Mononuclear cell (primary cell): ENCODE measurements around the gene PDILT. TPM values are rescaled to one million over a fixed set of nuclear protein-coding genes. Genes with fewer than 3 reads are reported as not detected.

ENCODE experiments used
- H3K27me3 ChIP-seq: 2 replicates; pipeline ENCODE4 v1.6.0; 2011; ENCODE audit warnings: low read length, control low read depth; ENCODE audit not compliant: insufficient read depth
- H3K4me1 ChIP-seq: 2 replicates; pipeline ENCODE4 v1.5.1; 2011; ENCODE audit warnings: mild to moderate bottlenecking, low read length, control low read depth; ENCODE audit not compliant: insufficient read depth
- H3K4me3 ChIP-seq: 2 replicates; pipeline ENCODE4 v1.5.1; 2011; ENCODE audit warnings: mild to moderate bottlenecking, low read length, moderate library complexity
- H3K9me3 ChIP-seq: 2 replicates; pipeline ENCODE4 v1.5.1; 2011; ENCODE audit warnings: low read depth, mild to moderate bottlenecking, control low read depth, low read length
- total RNA-seq: library from RNA; depleted of rRNA; stranded (reverse); fragments of >200 nt; gene quantifications from one replicate; pipeline ENCODE4 v1.2.3, GENCODE V29; 2012

Gene PDILT
- total RNA-seq, 1 donor = not detected

DNA sequence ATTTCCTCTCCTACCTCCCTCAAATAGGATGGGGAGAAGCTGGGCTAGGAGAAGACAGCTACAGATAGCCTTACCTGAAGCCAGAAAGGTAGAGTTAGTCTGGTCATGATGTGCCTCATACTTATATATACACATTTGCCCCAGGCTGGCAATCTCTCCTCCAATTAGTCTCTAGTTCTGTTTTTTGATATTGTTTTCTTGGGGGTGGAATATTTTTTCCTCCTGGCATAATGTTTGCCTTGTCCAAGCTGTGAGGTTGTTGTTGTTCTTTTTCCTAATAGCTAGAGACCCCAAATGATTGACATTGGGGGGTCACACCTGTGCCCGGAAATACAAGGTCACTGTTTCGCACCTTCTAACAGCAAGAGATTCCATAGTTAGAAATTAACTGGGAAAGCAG, 51.9 kb downstream of the PDILT start, which contains the start of gene UMOD:
Gene UMOD (minus strand): TSS at position 101 of the 400 bp plus-strand sequence. CDS start 1,978 bp downstream, outside the sequence.
- H3K4me1 ChIP-seq = no peaks in the 10 kb centered on the region
- no peaks in the 10 kb centered on the region for H3K27me3 ChIP-seq
- no peaks in the 10 kb centered on the region for H3K9me3 ChIP-seq
- H3K4me3 ChIP-seq = no peak within 1 kb of the TSS

DNA sequence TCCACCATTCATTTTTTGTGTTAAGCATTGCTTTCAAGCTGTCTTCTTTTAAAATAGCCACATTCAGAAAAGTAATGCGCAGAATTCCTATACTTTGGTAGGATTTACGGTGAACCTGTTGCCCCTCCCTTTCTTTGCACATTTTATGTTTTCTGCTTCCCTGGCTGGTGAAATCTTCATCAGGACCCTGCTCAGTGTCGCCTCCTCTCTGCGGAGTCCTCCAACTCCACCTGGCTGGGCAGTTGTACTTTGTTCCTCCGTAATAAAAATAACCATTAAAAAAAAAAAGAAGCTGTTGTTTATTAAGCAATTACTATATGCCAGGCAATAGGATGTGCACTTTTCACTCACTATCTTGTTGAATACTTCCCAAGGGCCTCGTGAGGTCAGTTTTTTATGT, 54.9 kb downstream of the PDILT start:
- H3K4me3 ChIP-seq = no peak overlapping the region
- H3K4me1 ChIP-seq = no peaks in the 10 kb centered on the region

DNA sequence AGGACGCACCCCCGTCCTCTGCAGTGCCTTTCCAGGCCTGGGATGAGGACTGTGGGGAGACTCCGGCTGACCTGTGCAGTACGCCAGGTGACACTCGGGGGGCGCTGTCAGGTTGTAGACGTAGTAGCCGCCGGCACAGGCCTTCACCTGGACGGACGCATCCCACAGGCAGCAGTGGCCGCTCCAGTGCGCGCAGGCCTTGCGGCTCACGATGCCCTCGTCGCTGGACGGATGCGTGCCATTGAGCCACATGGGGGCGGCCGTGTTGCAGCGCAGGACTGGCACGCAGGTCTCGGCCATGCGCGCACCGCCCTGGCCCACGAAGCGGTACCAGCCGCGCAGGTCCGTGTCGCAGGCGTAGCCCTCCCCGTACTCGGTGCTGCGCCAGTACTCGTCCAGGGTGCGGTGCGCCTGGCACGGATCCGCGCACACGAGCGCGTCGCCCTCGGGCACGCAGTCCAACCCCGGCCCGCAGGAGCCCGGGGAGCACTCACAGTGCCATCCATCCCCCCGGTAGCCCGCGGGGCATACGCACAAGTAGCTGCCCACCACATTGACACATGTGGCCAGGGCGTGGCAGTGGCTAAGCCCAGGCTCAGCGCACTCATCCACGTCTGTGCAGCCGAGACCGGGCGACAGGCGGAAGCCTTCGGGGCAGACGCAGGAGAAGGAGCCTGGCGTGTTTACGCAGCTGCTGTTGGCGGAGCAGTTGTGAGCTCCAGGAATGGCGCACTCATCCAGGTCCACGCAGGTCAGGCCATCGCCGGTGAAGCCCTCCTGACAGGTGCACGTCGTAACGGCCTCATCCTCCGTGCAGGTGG, 56.0 kb downstream of the PDILT start:
- Histone ChIP-seq H3K27me3 (no peaks in the 10 kb centered on the region), H3K4me3 (no peak overlapping the region), H3K4me1 (no peaks in the 10 kb centered on the region), H3K9me3 (no peaks in the 10 kb centered on the region)

More for the DNA sequence above, 54.9 kb downstream of the PDILT start:
- Histone ChIP-seq H3K9me3 (no peaks in the 10 kb centered on the region), H3K27me3 (no peaks in the 10 kb centered on the region)

DNA sequence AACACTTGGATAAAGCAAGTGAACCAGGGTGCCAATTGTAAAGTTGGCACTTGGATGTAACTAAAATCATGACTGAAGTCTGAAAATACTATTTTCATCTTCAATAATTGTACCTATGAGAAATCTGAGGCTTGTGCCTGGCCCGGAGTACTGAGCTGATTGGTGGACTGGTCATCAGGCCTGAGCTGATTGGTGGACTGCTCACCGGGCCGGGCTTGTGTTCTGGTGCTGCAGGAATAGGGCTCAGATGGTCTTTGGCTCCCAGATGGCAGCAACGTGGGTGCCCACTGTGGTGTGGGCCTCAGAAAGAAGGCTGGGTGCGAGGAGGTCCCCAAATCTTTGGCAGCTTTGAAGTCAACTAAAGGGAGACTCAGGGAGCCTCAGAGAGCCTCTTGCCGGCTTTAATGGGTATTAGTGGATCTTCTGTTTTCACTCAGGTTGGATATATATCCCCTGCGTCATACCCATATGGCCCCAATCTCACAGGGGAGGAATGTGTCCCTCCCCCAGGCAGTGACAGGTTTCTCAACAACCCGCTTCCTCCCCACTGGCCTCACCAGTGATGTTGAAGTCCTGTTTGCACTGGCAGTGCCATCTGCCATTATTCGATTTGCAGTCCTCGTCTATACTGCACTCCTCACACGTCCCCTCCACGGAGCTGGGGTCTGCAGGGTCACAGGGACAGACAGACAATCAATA, 56.7 kb downstream of the PDILT start:
- Histone ChIP-seq H3K9me3 (no peaks in the 10 kb centered on the region), H3K4me3 (no peak overlapping the region), H3K27me3 (no peaks in the 10 kb centered on the region), H3K4me1 (no peaks in the 10 kb centered on the region)

DNA sequence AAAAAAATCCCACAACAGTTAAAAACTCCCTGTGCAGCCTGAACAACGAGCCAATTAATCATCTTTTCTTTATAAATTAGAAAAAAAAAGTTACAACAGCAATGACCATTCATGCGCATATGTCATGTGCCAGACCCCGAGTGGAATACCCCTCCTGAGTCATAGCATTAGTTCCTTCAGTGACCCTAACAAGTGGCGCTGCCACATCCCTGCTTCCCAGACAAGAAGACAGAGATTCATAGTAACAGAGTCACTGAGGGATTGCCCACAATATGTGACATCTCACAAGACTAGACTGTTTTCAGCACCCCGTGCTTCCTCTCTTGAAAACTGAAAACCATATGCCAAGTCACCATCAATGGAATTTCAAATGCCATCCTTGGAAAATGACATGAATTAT, 59.9 kb downstream of the PDILT start:
- Histone ChIP-seq H3K4me3 (no peak overlapping the region), H3K27me3 (no peaks in the 10 kb centered on the region), H3K9me3 (no peaks in the 10 kb centered on the region)

DNA sequence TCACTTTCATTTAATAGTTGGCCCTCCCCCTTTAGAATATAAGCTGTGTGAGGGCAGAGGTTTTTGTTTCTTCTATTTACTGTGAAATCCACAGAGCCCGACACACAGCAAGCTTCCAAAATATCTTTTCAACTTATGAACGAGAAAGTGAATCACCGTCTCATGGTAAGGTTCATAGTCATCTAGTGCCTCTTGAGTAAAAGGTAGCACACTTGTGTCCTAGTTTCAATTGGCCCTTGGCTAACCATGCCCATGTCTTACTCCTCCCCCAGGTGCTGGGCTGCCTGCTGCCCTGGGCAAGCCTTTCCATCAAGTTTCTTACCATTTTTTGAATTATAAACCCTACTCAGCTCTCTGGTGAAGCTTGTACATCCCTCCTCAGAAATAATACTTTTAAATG, 64.8 kb downstream of the PDILT start:
- no peaks in the 10 kb centered on the region for H3K27me3 ChIP-seq
- no peaks in the 10 kb centered on the region for H3K9me3 ChIP-seq
- no peak overlapping the region for H3K4me3 ChIP-seq
- no peaks in the 10 kb centered on the region for H3K4me1 ChIP-seq

More for the DNA sequence above, 59.9 kb downstream of the PDILT start:
- no peaks in the 10 kb centered on the region for H3K4me1 ChIP-seq

DNA sequence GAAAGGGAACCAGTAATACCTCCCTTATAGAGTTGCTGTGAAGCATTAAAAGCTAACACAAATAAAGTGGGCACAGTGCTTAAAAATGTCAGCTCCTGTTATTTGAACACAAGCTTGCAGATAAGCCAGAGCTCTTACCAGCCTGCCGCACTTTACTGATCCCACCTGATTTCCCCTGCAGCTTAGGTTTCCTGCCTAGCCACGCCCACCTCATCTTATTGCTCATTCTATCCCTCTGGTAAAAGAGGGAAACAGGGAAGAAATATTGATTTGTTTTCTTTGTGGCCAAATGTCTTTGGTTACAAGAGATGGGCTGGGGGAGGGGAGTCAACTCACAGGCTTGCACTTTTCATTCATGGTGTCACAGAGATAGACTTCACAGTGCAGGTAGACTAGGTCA, 67.6 kb downstream of the PDILT start:
- Histone ChIP-seq H3K4me1 (no peaks in the 10 kb centered on the region), H3K9me3 (no peaks in the 10 kb centered on the region), H3K4me3 (no peak overlapping the region), H3K27me3 (no peaks in the 10 kb centered on the region)

DNA sequence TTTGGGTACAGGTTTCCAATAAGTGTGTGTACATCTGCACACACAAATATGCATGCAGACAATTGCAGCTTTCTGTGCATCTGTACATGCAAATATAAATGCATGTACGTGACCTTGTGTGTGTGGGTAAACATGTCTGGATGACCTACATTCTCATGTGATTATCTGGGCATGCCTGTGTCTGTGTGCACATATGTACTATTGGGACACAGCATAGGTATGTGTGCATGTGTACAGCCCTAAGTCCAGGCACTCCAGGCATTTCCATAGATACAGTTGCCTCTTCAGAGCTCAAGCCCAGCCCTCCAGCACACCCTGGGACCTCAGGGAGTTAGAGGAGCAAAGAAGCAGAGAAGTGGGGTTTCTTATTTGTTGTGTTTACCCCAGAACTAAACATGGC, 70.1 kb downstream of the PDILT start:
- Histone ChIP-seq H3K4me3 (no peak overlapping the region), H3K4me1 (no peaks in the 10 kb centered on the region), H3K9me3 (no peaks in the 10 kb centered on the region), H3K27me3 (no peaks in the 10 kb centered on the region)

DNA sequence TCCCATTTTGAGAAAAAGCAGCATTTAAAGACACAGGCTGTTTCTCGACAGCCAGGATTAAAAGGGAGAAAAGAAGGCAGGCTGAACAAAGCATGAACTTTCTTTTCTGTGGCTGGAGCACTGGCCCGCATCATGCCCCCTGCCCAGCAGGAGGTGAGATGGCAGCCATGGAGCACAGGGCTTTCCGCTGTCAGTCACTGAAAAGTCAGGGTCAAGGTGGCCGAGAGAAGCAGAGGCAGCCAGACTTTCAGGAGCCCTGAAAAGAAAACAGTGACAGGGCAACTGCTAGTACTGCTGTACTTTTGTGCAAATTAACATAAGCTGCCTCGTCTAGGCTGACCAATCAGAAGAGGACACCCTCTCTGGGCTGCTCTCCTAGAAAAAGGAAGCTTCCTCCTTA, 71.4 kb downstream of the PDILT start:
- Histone ChIP-seq H3K4me1 (no peaks in the 10 kb centered on the region), H3K27me3 (no peaks in the 10 kb centered on the region), H3K9me3 (no peaks in the 10 kb centered on the region), H3K4me3 (no peak overlapping the region)

DNA sequence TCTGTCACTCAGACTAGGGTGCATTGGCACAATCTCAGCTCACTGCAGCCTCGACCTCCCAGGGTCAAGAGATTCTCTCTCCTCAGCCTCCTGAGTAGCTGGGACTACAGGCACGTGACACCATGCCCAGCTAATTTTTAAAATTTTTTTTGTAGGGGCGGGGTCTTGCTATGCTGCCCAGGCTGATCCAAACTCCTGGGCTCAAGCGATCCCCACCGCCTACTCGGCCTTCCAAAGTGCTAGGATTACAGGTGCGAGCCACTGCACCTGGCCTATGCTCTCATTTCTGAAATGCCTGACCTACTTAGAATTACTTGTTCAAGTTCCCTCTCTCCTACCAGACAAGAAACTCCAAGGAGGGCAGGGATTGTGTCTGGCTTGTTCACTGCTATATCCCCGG, 72.1 kb downstream of the PDILT start:
- Histone ChIP-seq H3K27me3 (no peaks in the 10 kb centered on the region), H3K4me3 (no peak overlapping the region), H3K9me3 (no peaks in the 10 kb centered on the region), H3K4me1 (no peaks in the 10 kb centered on the region)

DNA sequence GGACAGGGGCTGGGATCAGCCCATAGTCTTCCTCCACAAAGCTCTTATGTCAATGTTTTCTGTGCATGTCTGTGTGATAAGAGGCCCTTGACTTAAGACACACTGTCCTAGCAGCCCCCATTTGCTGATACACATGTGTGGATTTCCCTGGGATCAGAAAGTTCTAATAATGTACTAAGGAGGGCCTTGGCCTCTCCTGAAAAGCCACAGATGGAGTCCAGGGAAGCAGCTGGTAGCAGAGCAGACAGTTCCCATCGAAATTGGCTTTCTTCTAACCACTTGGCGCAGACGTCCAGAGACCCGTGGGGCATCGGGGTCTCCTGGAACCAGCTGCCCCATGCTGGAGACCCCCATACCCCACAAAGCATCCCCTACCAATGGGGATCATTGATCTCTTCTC, 72.9 kb downstream of the PDILT start:
- H3K4me3 ChIP-seq = no peak overlapping the region

DNA sequence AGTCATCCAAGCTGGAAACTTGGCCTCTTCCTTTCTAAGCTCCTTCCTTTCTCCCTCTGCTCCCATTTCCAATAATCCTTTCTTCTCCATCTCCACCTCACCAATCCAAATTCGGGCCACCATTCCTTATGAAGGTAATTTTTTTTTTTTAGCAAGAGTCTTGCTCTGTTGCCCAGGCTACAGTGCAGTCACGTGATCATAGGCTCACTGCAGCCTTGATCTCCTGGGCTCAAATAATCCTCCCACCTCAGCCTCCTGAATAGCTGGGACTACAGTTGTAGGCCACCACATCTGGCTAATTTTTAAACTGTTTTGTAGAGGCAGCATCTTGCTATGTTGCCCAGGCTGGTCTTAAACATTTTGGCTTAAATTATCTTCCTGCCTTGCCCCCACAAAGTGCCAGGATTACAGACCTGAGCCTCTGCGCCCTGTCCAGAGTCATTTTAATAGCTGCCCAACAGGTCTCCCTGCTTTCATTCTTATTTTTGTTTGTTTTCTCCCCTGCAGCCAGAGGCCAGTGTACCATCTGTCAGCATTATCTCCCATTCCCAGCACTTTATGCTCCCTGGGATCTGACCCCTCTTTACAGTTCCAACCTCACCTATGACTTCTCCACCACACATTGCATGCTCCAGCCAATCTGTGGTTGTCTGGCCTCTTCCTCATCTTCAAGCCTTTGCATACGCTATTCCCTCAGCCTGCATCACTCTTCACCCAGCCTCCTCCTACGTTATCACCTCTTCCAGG, 75.0 kb downstream of the PDILT start:
- Histone ChIP-seq H3K4me1 (no peaks in the 10 kb centered on the region), H3K9me3 (no peaks in the 10 kb centered on the region), H3K4me3 (no peak overlapping the region), H3K27me3 (no peaks in the 10 kb centered on the region)

More for the DNA sequence above, 72.9 kb downstream of the PDILT start:
- Histone ChIP-seq H3K27me3 (no peaks in the 10 kb centered on the region), H3K9me3 (no peaks in the 10 kb centered on the region), H3K4me1 (no peaks in the 10 kb centered on the region)

DNA sequence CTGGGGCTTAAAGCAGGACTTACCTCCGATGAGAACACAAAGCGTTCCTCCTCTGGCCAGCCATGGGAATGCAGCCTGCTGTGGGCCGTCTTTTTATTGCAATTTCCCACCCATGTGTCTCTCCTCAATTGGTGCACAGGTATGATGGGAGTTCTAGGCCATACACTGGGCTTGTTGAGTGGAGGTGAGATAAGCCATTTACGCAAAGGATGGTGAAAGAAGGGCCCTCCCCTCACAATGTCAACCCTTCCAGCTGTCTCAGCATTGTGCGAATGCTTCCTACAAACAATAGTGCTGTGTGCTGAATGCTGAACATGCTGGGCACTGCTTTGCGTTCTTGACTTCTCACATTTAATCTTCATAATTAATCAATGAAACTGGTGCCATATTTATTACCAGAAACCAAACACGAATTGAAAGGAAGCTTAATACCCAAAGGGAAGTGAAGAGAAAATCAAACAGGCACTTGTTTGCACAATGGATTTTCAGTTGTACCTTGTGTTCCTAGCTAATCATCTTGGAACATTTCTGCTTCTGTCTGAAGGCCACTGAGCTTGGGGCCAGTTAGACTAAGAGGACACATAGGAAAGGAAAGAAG, 77.0 kb downstream of the PDILT start, which contains the start of gene GP2:
Gene GP2 (minus strand): TSS at position 70 of the 598 bp plus-strand sequence. CDS start 1,082 bp downstream, outside the sequence.
- Histone ChIP-seq H3K27me3 (no peaks in the 10 kb centered on the region), H3K9me3 (no peaks in the 10 kb centered on the region), H3K4me1 (no peaks in the 10 kb centered on the region), H3K4me3 (no peak within 1 kb of the TSS)

DNA sequence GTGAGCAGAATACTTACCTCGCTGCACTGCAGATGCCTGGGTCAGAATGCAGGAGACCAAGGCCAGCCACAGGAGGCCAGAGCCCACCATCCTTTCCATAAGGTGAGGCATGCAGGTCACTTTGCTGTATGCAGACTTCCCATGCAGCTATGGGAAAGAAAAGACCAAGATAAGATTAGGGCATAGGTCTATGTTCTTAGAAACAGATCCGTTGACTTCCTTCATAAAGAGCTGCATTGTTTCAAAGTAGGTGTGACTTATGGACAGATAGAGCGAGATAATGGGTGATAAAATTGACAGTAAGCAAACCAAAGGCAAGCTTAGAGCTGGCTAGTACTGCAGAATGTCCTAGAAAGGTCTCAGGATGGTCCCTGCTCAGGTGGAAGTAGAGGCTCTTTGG, 78.2 kb downstream of the PDILT start:
- H3K9me3 ChIP-seq = no peaks in the 10 kb centered on the region
- H3K27me3 ChIP-seq = no peaks in the 10 kb centered on the region
- H3K4me1 ChIP-seq = no peaks in the 10 kb centered on the region
- H3K4me3 ChIP-seq = no peak overlapping the region

DNA sequence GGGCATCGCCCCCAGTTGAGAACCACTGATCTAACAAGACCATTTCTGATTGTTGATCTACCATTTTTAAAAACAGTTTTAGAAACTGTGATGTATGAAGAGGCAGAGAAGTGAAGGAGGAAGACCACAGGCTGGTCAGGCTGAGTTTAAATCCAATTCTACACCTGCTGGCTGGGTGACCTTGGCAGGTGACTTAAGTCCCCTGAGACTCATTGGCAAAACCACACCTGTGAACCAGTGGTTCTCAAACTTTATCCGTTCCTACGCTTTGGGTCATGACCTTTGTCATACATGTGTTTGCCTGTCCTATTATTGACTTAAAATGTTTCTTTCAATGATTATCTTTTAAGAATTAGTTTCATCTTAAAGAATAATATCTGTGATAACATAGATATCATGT, 79.5 kb downstream of the PDILT start:
- Histone ChIP-seq H3K4me1 (no peaks in the 10 kb centered on the region), H3K4me3 (no peak overlapping the region), H3K9me3 (no peaks in the 10 kb centered on the region), H3K27me3 (no peaks in the 10 kb centered on the region)
